Measurements from ENCODE around the gene CHMP4B. TPM values are rescaled to one million over a fixed set of nuclear protein-coding genes. Genes with fewer than 3 reads are reported as not detected.

Gene CHMP4B
- polyA plus RNA-seq, 1 of the 3 experiments (the other 2 are of a cell fraction), result 123 TPM

DNA sequence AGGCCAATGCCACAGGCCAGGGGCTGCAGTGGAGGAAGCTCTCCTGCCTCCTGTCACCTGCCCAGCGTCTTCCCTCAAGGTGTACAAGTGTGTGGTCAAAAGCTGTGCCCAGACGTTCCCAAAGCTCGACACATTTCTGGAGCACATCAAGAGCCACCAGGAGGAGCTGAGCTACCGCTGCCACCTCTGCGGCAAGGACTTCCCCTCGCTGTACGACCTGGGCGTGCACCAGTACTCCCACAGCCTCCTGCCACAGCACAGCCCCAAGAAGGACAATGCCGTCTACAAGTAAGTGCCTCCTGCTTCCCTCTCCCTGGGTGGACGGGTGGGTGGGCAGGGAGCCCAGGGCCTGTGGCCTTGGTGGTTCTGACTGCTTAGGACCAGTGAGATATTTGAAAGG lies 41.1 kb upstream of the CHMP4B start:
- H3K9ac ChIP-seq, result no peak overlapping the region
- ChIA-PET POLR2A (no interaction called here), CTCF (no interaction called here)
- 97% methylated on average over 6 of the region's 10 CpGs for WGBS (ENCODE audit: low lambda C conversion rate)
- H3K4me2 ChIP-seq, result no peak overlapping the region
- H4K20me1 ChIP-seq (ENCODE audit: insufficient read depth), result no peaks in the 10 kb centered on the region
- no peaks in the 10 kb centered on the region for H3K4me1 ChIP-seq (ENCODE audit: control insufficient read depth in 1 of 2, insufficient read depth in 2 of 2, low read depth in 1 of 2, low read length in 1 of 2)
- no peak overlapping the region for H3K27ac ChIP-seq (ENCODE audit: low read depth in 2 of 2, low read length in 1 of 2)
- H3K9me2 ChIP-seq, result no peaks in the 10 kb centered on the region
- no peaks in the 10 kb centered on the region for H3K27me3 ChIP-seq (ENCODE audit: insufficient read depth)
- no peaks in the 10 kb centered on the region for H3K9me3 ChIP-seq
- H3K36me3 ChIP-seq (replicated peaks in 1 of 2; ENCODE audit: control insufficient read depth in 1 of 2, insufficient read depth in 2 of 2, low read length in 1 of 2), result no peaks in the 10 kb centered on the region
- no peaks in the 10 kb centered on the region for H3K79me2 ChIP-seq (ENCODE audit: insufficient read depth)
- DNase-seq, result no peak
- no peaks in the 10 kb centered on the region for H3F3A ChIP-seq (replicated peaks; ENCODE audit: insufficient read depth)
- no peak overlapping the region for H2AFZ ChIP-seq (ENCODE audit: low read depth)
- no peak overlapping the region for H3K4me3 ChIP-seq (ENCODE audit: low read depth in 2 of 2, low read length in 1 of 2)
- no peak for TF ChIP-seq FOXJ3 (CRISPR knock-in tag; IDR thresholded peaks at IDR 0.05)
- no peak for TF ChIP-seq USF2 (IDR thresholded peaks at IDR 0.05; ENCODE audit: borderline replicate concordance, low read depth, low read length)
- TF ChIP-seq MEF2A (IDR thresholded peaks at IDR 0.05; ENCODE audit: borderline replicate concordance, low read depth), result no peak
- TF ChIP-seq, protein P1, sequence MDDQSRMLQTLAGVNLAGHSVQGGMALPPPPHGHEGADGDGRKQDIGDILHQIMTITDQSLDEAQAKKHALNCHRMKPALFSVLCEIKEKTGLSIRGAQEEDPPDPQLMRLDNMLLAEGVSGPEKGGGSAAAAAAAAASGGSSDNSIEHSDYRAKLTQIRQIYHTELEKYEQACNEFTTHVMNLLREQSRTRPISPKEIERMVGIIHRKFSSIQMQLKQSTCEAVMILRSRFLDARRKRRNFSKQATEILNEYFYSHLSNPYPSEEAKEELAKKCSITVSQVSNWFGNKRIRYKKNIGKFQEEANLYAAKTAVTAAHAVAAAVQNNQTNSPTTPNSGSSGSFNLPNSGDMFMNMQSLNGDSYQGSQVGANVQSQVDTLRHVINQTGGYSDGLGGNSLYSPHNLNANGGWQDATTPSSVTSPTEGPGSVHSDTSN (IDR thresholded peaks at IDR 0.05), result no peak
- no peak for TF ChIP-seq YY1 (IDR thresholded peaks at IDR 0.05; ENCODE audit: low read depth)

- no peak overlapping the region for H3K9ac ChIP-seq
- CTCF ChIA-PET, result interaction anchor here (2.1 kb wide), 1 partner anchor 91 kb away, joined by 7 read pairs; no protein-coding TSS in a partner anchor
- H3K27ac ChIP-seq (ENCODE audit: low read depth in 2 of 2, low read length in 1 of 2), result no peak overlapping the region
- H3K36me3 ChIP-seq (replicated peaks in 1 of 2; ENCODE audit: control insufficient read depth in 1 of 2, insufficient read depth in 2 of 2, low read length in 1 of 2), result no peaks in the 10 kb centered on the region
- TF ChIP-seq ELF1 (IDR thresholded peaks at IDR 0.05) (no peak), TEAD4 (IDR thresholded peaks at IDR 0.05; ENCODE audit: borderline replicate concordance, insufficient read depth) (no peak), EP300 (IDR thresholded peaks at IDR 0.05; ENCODE audit: borderline replicate concordance in 1 of 2, low read depth in 1 of 2, low read length in 1 of 2) (no peak), JUND (IDR thresholded peaks at IDR 0.05) (no peak), TCF12 (IDR thresholded peaks at IDR 0.05) (no peak), SIN3A (IDR thresholded peaks at IDR 0.05; ENCODE audit: borderline replicate concordance, low read depth, low read length) (no peak), SMC3 (IDR thresholded peaks at IDR 0.05; ENCODE audit: low read depth, low read length) (no peak), NRF1 (IDR thresholded peaks at IDR 0.05; ENCODE audit: low read depth, low read length) (no peak), TAF1 (IDR thresholded peaks at IDR 0.05; ENCODE audit: borderline replicate concordance, low read depth, low read length) (no peak), RCOR1 (IDR thresholded peaks at IDR 0.05; ENCODE audit: low read length) (no peak), RFX5 (IDR thresholded peaks at IDR 0.05; ENCODE audit: low read length) (no peak), MEF2A (IDR thresholded peaks at IDR 0.05; ENCODE audit: borderline replicate concordance, low read depth) (no peak), CTCF (IDR thresholded peaks at IDR 0.05) (no peak), EZH2phosphoT487 (IDR thresholded peaks at IDR 0.05; ENCODE audit: borderline replicate concordance, low read depth) (no peak), POLR2AphosphoS5 (IDR thresholded peaks at IDR 0.05; ENCODE audit: low read depth, low read length) (no peak)
- TF ChIP-seq, protein P2, sequence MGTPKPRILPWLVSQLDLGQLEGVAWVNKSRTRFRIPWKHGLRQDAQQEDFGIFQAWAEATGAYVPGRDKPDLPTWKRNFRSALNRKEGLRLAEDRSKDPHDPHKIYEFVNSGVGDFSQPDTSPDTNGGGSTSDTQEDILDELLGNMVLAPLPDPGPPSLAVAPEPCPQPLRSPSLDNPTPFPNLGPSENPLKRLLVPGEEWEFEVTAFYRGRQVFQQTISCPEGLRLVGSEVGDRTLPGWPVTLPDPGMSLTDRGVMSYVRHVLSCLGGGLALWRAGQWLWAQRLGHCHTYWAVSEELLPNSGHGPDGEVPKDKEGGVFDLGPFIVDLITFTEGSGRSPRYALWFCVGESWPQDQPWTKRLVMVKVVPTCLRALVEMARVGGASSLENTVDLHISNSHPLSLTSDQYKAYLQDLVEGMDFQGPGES (IDR thresholded peaks at IDR 0.05; ENCODE audit: low read depth, low read length), result no peak
- H3K9me3 ChIP-seq, result no peaks in the 10 kb centered on the region
- 93% methylated on average over 5 of the region's 5 CpGs for WGBS (ENCODE audit: low lambda C conversion rate)
- no peaks in the 10 kb centered on the region for H4K20me1 ChIP-seq (ENCODE audit: insufficient read depth)
- no peaks in the 10 kb centered on the region for H3K9me2 ChIP-seq
- no peaks in the 10 kb centered on the region for H3K4me1 ChIP-seq (ENCODE audit: control insufficient read depth in 1 of 2, insufficient read depth in 2 of 2, low read depth in 1 of 2, low read length in 1 of 2)
- no peak overlapping the region for H3K4me3 ChIP-seq (ENCODE audit: low read depth in 2 of 2, low read length in 1 of 2)
- POLR2A ChIA-PET, result no interaction called here
- no peak for DNase-seq
- H2AFZ ChIP-seq (ENCODE audit: low read depth), result no peak overlapping the region
- no peaks in the 10 kb centered on the region for H3K79me2 ChIP-seq (ENCODE audit: insufficient read depth)
- H3K27me3 ChIP-seq (ENCODE audit: insufficient read depth), result no peaks in the 10 kb centered on the region
- no peak overlapping the region for H3K4me2 ChIP-seq
- no peaks in the 10 kb centered on the region for H3F3A ChIP-seq (replicated peaks; ENCODE audit: insufficient read depth)
Measured at GRCh38 chr20:33771938-33772337, 39.2 kb upstream of the CHMP4B start.

All from SK-N-SH (cell line).